ENCODE data around the gene C15orf39. TPM values are rescaled to one million over a fixed set of nuclear protein-coding genes. Genes with fewer than 3 reads are reported as not detected.

The C15orf39 gene
- total RNA-seq, 1 experiment from 2014 or later = 41.3 TPM

GRCh38 chr15:75197062-75197630 is 4.5 kb upstream of the C15orf39 start:
- H3K79me2 ChIP-seq (ENCODE audit: low read depth) = peaks cover 7% of the 10 kb centered on the region
- ChIA-PET POLR2A (ENCODE audit: unreplicated experiment) (interaction anchor here (0.6 kb wide), 1 partner anchor 86 kb away, joined by 21 read pairs; no protein-coding TSS in a partner anchor), CTCF (no interaction called here)
- no peaks in the 10 kb centered on the region for H3K27me3 ChIP-seq (ENCODE audit: insufficient read depth, low read depth)
- TF ChIP-seq EZH2 (IDR thresholded peaks at IDR 0.05; ENCODE audit: low read depth) (no peak), CTCF (conservative IDR thresholded peaks at IDR 0.05) (no peak)
- H3F3A ChIP-seq (ENCODE audit: insufficient read depth, low read depth) = peaks cover 13% of the 10 kb centered on the region
- BruUV-seq (replicated peaks) = no TSS peak
- no peaks in the 10 kb centered on the region for H3K9me3 ChIP-seq (ENCODE audit: insufficient read depth, low read depth)
- H2AFZ ChIP-seq = no peak overlapping the region
- H4K20me1 ChIP-seq (ENCODE audit: insufficient read depth) = no peaks in the 10 kb centered on the region
- intact Hi-C loops (cut with micrococcal nuclease; ENCODE audit: unreplicated experiment) = no loop called here
- H3K9me2 ChIP-seq (ENCODE audit: insufficient read depth) = no peaks in the 10 kb centered on the region
- peaks cover 29% of the 10 kb centered on the region for H3K4me1 ChIP-seq (replicated peaks; ENCODE audit: insufficient read depth)
- no peak overlapping the region for H3K27ac ChIP-seq
- no peak for DNase-seq
- no peak overlapping the region for H3K4me2 ChIP-seq
- H3K36me3 ChIP-seq (ENCODE audit: low read depth) = no peaks in the 10 kb centered on the region
- H3K4me3 ChIP-seq = no peak overlapping the region

GRCh38 chr15:75198560-75199356 is 2.9 kb upstream of the C15orf39 start:
- peak; percentile 37 to 61 for DNase-seq
- TF ChIP-seq CTCF (conservative IDR thresholded peaks at IDR 0.05) (no peak), EZH2 (IDR thresholded peaks at IDR 0.05; ENCODE audit: low read depth) (no peak)
- intact Hi-C loops (cut with micrococcal nuclease; ENCODE audit: unreplicated experiment) = no loop called here

GRCh38 chr15:75199357-75199940 is 2.2 kb upstream of the C15orf39 start:
- Histone ChIP-seq H3F3A (ENCODE audit: insufficient read depth, low read depth) (peaks cover 21% of the 10 kb centered on the region), H3K36me3 (ENCODE audit: low read depth) (no peaks in the 10 kb centered on the region), H3K79me2 (ENCODE audit: low read depth) (peaks cover 30% of the 10 kb centered on the region), H2AFZ (no peak overlapping the region), H3K9me3 (ENCODE audit: insufficient read depth, low read depth) (no peaks in the 10 kb centered on the region), H4K20me1 (ENCODE audit: insufficient read depth) (peaks cover 20% of the 10 kb centered on the region), H3K4me3 (no peak overlapping the region), H3K4me1 (replicated peaks; ENCODE audit: insufficient read depth) (peaks cover 38% of the 10 kb centered on the region), H3K27me3 (ENCODE audit: insufficient read depth, low read depth) (no peaks in the 10 kb centered on the region), H3K4me2 (peak overlapping the region; percentile 100), H3K9me2 (ENCODE audit: insufficient read depth) (no peaks in the 10 kb centered on the region), H3K27ac (peak overlapping the region; percentile 97)
- CTCF ChIA-PET = interaction anchor here (0.5 to 3.2 kb wide), 5 partner anchors 24 to 252 kb away, joined by 3 to 23 read pairs (median 6); partner anchors contain the start of gene SIN3A
- no peak for DNase-seq
- no TSS peak for BruUV-seq (replicated peaks)
- TF ChIP-seq EZH2 (IDR thresholded peaks at IDR 0.05; ENCODE audit: low read depth) = no peak
- no peak for TF ChIP-seq CTCF (conservative IDR thresholded peaks at IDR 0.05)
- POLR2A ChIA-PET (ENCODE audit: unreplicated experiment) = interaction anchor here (0.7 to 1.3 kb wide), 2 partner anchors 24 to 136 kb away, joined by 3 to 5 read pairs; no protein-coding TSS in a partner anchor
- intact Hi-C loops (cut with micrococcal nuclease; ENCODE audit: unreplicated experiment) = no loop called here

More at GRCh38 chr15:75198560-75199356, 2.9 kb upstream of the C15orf39 start:
- no TSS peak for BruUV-seq (replicated peaks)
- Histone ChIP-seq H3K9me2 (ENCODE audit: insufficient read depth) (no peaks in the 10 kb centered on the region), H3K9me3 (ENCODE audit: insufficient read depth, low read depth) (no peaks in the 10 kb centered on the region), H3K4me1 (replicated peaks; ENCODE audit: insufficient read depth) (peaks cover 31% of the 10 kb centered on the region), H2AFZ (no peak overlapping the region), H3F3A (ENCODE audit: insufficient read depth, low read depth) (peaks cover 14% of the 10 kb centered on the region), H3K79me2 (ENCODE audit: low read depth) (peaks cover 23% of the 10 kb centered on the region), H3K4me2 (peak overlapping the region; percentile 100; the same call in 1 of the 2 replicates), H4K20me1 (ENCODE audit: insufficient read depth) (peaks cover 13% of the 10 kb centered on the region; the same call in 1 of the 2 replicates), H3K27ac (0 out of 2 replicates have a peak overlapping the region, but pooled peaks have one; percentile 97), H3K27me3 (ENCODE audit: insufficient read depth, low read depth) (no peaks in the 10 kb centered on the region), H3K36me3 (ENCODE audit: low read depth) (no peaks in the 10 kb centered on the region), H3K4me3 (no peak overlapping the region)
- POLR2A ChIA-PET (ENCODE audit: unreplicated experiment) = interaction anchor here (0.6 to 1.3 kb wide), 3 partner anchors 23 to 243 kb away, joined by 3 to 5 read pairs (median 5); no protein-coding TSS in a partner anchor
- CTCF ChIA-PET = interaction anchor here (0.5 to 1.2 kb wide), 4 partner anchors 91 to 1242 kb away, joined by 3 to 6 read pairs (median 4); partner anchors contain the start of gene SIN3A
